Stimulated activated naive CD8-positive, alpha-beta T cell treated with anti-CD3 and anti-CD28 coated beads, Interleukin-15, Interleukin-2, amounts not matched to agents 100 ng/mL and 50 ng/mL, for 24 hours (primary cell): ENCODE results near the gene WASL.
"Not testable (repeated sequence)": the region's sequence is repeated elsewhere in the genome, so short reads cannot be mapped to it uniquely, and the experiment has no call there.

Experiments
- H3K27ac Mint-ChIP-seq: one replicate; pipeline ENCODE4 v1.8.0; 2021; ENCODE audit warnings: mild to moderate bottlenecking, mixed read lengths
- H3K27me3 Mint-ChIP-seq: one replicate; pipeline ENCODE4 v1.8.0; 2021; ENCODE audit warnings: mixed read lengths
- H3K36me3 Mint-ChIP-seq: one replicate; pipeline ENCODE4 v1.8.0; 2021; ENCODE audit warnings: low read depth, mixed read lengths
- H3K4me1 Mint-ChIP-seq: one replicate; pipeline ENCODE4 v1.8.0; 2021; ENCODE audit warnings: low read depth, mixed read lengths
- H3K4me3 Mint-ChIP-seq: one replicate; pipeline ENCODE4 v1.8.0; 2021; ENCODE audit warnings: mild to moderate bottlenecking, mixed read lengths
- H3K9me3 Mint-ChIP-seq: one replicate; pipeline ENCODE4 v1.8.0; 2021; ENCODE audit warnings: mixed read lengths

WASL gene

DNA sequence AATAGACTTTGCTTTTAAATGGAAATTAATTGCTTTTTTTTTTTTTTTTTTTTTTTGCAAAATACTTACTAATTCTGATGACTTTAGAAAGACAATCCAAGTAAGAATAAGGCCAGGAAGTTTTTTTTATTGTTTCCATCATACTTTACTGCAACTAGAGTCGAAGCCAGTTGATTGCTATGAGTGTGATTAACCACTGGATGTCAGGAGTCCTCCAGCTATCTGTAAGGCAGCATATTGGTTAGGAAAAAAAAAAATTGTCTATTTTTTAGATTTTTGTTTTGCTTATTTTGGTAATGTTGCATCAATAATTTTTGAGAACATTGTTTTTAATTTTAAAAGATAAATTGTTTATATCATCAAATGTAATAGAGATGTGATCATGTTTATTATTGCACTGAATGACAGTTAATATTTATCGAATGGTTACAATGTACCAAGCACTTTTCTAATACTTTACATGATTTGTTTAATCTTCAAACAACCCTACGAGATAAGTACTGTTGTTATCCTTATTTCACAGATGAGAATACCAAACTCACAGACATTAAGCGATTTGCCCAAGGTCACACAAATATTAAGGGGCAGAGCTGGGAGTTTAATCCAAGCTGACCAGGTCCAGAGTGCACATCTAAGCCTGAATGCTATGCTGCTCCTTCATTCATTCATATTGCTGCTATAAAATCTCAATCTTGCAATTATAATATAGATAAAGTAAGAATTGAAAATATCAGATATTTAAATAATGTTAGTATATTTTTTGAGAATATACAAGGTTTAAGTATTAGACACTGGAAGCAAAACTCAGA, 113.0 kb downstream of the WASL start:
- no peaks in the 10 kb centered on the region for H3K36me3 Mint-ChIP-seq
- no peaks in the 10 kb centered on the region for H3K9me3 Mint-ChIP-seq
- no peak overlapping the region for H3K4me3 Mint-ChIP-seq
- H3K27ac Mint-ChIP-seq = no peak overlapping the region
- peaks cover 35% of the 10 kb centered on the region for H3K27me3 Mint-ChIP-seq
- no peaks in the 10 kb centered on the region for H3K4me1 Mint-ChIP-seq

DNA sequence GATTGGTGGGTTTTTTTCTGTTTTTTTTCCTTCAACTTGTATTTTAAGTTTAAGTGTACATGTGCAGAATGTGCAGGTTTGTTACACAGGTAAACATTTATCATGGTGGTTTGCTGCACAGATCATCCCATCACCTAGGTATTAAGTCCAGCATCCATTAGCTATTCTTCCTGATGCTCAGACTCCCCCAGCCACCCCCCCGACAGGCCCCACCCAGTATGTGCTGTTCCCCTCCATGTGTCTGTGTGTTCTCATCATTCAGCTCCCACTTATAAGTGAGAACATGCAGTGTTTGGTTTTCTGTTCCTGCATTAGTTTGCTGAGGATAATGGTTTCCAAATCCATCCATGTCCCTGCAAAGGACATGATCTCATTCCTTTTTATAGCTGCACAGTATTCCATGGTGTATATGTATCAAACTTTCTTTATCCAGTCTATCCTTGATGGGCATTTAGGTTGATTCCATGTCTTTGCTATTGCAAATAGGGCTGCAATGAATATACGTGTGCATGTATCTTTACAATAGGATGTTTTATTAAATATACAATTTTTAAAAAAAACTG, 114.7 kb downstream of the WASL start:
- H3K9me3 Mint-ChIP-seq, H3K4me3 Mint-ChIP-seq, H3K36me3 Mint-ChIP-seq, H3K27ac Mint-ChIP-seq, H3K4me1 Mint-ChIP-seq: not testable (repeated sequence)
- peaks cover 30% of the 10 kb centered on the region for H3K27me3 Mint-ChIP-seq

DNA sequence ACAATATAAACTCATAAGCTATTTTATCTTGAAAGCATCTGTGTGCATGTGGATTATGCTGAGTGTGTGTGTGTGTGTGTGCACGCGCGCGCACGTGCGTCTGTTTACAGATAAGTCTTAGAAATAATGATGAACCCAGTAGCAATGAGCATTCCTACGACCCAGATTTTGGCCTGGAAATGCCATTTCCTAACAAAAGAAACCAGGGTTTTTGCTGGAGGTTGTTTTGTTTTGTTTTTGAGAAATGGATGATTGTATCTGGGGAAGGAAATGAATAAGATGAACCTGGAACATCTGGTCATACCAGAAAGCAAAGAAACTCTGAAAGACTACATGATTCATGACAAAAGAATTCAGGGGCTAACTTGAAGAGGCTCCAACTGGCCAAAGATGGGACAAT, 115.2 kb downstream of the WASL start:
- H3K27me3 Mint-ChIP-seq = peaks cover 29% of the 10 kb centered on the region
- no peaks in the 10 kb centered on the region for H3K36me3 Mint-ChIP-seq
- no peaks in the 10 kb centered on the region for H3K4me1 Mint-ChIP-seq
- H3K27ac Mint-ChIP-seq = no peak overlapping the region
- no peaks in the 10 kb centered on the region for H3K9me3 Mint-ChIP-seq
- H3K4me3 Mint-ChIP-seq = no peak overlapping the region

DNA sequence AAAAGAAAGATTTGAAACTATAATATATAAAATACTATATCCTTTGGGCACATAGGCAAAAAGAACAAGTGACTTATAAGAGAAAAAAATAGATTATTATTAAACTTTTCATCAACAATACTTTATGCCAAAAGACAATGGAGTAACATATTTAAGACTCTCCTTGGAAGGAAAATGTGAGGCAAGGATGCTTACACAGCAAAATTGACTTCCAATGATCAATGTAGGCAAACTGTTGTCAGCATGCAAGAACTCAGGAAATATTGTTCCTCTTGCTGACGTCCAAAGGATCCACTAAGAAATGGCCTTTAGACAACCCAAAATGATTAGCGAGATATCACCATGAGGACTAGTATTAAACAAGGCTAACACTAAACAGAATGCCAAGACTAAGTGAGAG, 116.0 kb downstream of the WASL start:
- Mint-ChIP-seq H3K27me3 (peaks cover 22% of the 10 kb centered on the region), H3K4me1 (no peaks in the 10 kb centered on the region)

More for the DNA sequence above, 116.0 kb downstream of the WASL start:
- no peak overlapping the region for H3K27ac Mint-ChIP-seq
- H3K9me3 Mint-ChIP-seq = no peaks in the 10 kb centered on the region
- no peak overlapping the region for H3K4me3 Mint-ChIP-seq
- no peaks in the 10 kb centered on the region for H3K36me3 Mint-ChIP-seq
